Spleen (tissue), 7 donors: ENCODE data around the gene MEIOSIN.
"Not testable (repeated sequence)": the region's sequence is repeated elsewhere in the genome, so short reads cannot be mapped to it uniquely, and the experiment has no call there.

Experiments
- CTCF ChIP-seq, 11 experiments: fragments of 200-600 bp in 7 of 11; fragments of 450-650 bp in 4 of 11; sonication (generic) in 4 of 11; IDR thresholded peaks in 8 of 11; conservative IDR thresholded peaks in 3 of 11; 1 replicate in 7 of 11; 2 replicates in 4 of 11; pipeline versions ENCODE4 v1.4.0 to v1.8.0; 2016 to 2021; ENCODE audit warnings: antibody characterized with exemption in 11 of 11, inconsistent platforms in 4 of 11, mild to moderate bottlenecking in 1 of 11
- POLR2AphosphoS5 ChIP-seq, 3 donors: sonication (generic); formaldehyde crosslinking; IDR thresholded peaks; one replicate each; pipeline ENCODE4 v1.5.1; 2017; ENCODE audit warnings: antibody characterized with exemption in 3 of 3
- donor health status: DM: no; HTN: no; CAD: no; lungs with moderate emphysema.
- donor health status: DM: no; HTN: no; CAD: no.
- donor health status: DM: no; HTN: no; CAD: no.

GRCh38 chr19:45720065-45720464 is 13.2 kb upstream of the MEIOSIN start:
- TF ChIP-seq CTCF (IDR thresholded peaks at IDR 0.05 in 8 of 11, conservative IDR thresholded peaks at IDR 0.05 in 3 of 11); POLR2AphosphoS5 (IDR thresholded peaks at IDR 0.05): not testable (repeated sequence)
